Body of pancreas (tissue), 4 donors: ENCODE data around the gene DOK4. TPM values are rescaled to one million over a fixed set of nuclear protein-coding genes. Genes with fewer than 3 reads are reported as not detected.
"Not testable (repeated sequence)": the region's sequence is repeated elsewhere in the genome, so short reads cannot be mapped to it uniquely, and the experiment has no call there.

Experiments
- ATAC-seq: fragments of 150-250 bp; one replicate; pipeline ENCODE4 v1.9.1; 2016
- DNase-seq, 4 donors: peaks; one replicate each; pipeline ENCODE4 v3.0.0-alpha.2; 2019
- H3K27ac ChIP-seq, 4 donors: fragments of 200-600 bp; sonication (generic); 1 replicate in 3 of 4; 2 replicates in 1 of 4; pipeline versions ENCODE4 v1.5.1 to v1.6.1; 2016 to 2019; ENCODE audit warnings: mild to moderate bottlenecking in 1 of 4, mixed read lengths in 1 of 4, moderate library complexity in 1 of 4
- H3K27me3 ChIP-seq, 2 donors: fragments of 200-600 bp; sonication (generic); one replicate each; pipeline ENCODE4 v1.6.0; 2016; ENCODE audit warnings: mild to moderate bottlenecking in 1 of 2
- H3K36me3 ChIP-seq, 2 donors: fragments of 200-600 bp; sonication (generic); replicated peaks in 1 of 2; 2 replicates each; pipeline ENCODE4 v1.5.1; 2016; ENCODE audit warnings: low read depth in 2 of 2; ENCODE audit not compliant: insufficient read depth in 1 of 2
- H3K4me1 ChIP-seq: fragments of 200-600 bp; sonication (generic); one replicate; pipeline ENCODE4 v1.6.0; 2016
- H3K4me3 ChIP-seq, 2 donors: fragments of 200-600 bp; sonication (generic); 1 replicate in 1 of 2; 2 replicates in 1 of 2; pipeline ENCODE4 v1.5.1; 2016 to 2019
- H3K9me3 ChIP-seq, 3 donors: fragments of 200-600 bp; sonication (generic); 1 replicate in 2 of 3; 2 replicates in 1 of 3; pipeline ENCODE4 v1.5.1; 2016
- POLR2A ChIP-seq, 3 donors: fragments of 450-650 bp; IDR thresholded peaks; one replicate each; pipeline ENCODE4 v1.6.1; 2016; ENCODE audit warnings: antibody characterized with exemption in 3 of 3, mild to moderate bottlenecking in 2 of 3
- WGBS, 2 donors: methylation state at CpG; one replicate each; pipeline ENCODE4 v1.1.5; 2017; 5-methylcytosine and 5-hydroxymethylcytosine counted together
- intact Hi-C: fragments of 100-400 bp; cut with DNase I; formaldehyde crosslinking; loops from one replicate; pipeline ENCODE4 v1.15.1; 2023
- total RNA-seq, 2 donors: library from RNA; depleted of rRNA; stranded (reverse); fragments of >200 nt; gene quantifications; one replicate each; pipeline ENCODE4 v1.1.0, GENCODE V29; 2016
- TF ChIP-seq, protein P1 (sequence below), 7 experiments: fragments of 450-650 bp in 4 of 7; fragments of 200-600 bp in 3 of 7; sonication (generic) in 3 of 7; IDR thresholded peaks; one replicate each; pipeline ENCODE4 v1.5.1; 2016 to 2019; ENCODE audit warnings: antibody characterized with exemption in 7 of 7

Gene DOK4
- total RNA-seq, 2 donors from 2014 or later = 33.0 to 36.1 TPM

GRCh38 chr16:57445510-57445909, 40.8 kb downstream of the DOK4 start:
- ATAC-seq (no peak), DNase-seq (no peak)
- TF ChIP-seq POLR2A (IDR thresholded peaks at IDR 0.05) = no peak
- TF ChIP-seq, protein P1, sequence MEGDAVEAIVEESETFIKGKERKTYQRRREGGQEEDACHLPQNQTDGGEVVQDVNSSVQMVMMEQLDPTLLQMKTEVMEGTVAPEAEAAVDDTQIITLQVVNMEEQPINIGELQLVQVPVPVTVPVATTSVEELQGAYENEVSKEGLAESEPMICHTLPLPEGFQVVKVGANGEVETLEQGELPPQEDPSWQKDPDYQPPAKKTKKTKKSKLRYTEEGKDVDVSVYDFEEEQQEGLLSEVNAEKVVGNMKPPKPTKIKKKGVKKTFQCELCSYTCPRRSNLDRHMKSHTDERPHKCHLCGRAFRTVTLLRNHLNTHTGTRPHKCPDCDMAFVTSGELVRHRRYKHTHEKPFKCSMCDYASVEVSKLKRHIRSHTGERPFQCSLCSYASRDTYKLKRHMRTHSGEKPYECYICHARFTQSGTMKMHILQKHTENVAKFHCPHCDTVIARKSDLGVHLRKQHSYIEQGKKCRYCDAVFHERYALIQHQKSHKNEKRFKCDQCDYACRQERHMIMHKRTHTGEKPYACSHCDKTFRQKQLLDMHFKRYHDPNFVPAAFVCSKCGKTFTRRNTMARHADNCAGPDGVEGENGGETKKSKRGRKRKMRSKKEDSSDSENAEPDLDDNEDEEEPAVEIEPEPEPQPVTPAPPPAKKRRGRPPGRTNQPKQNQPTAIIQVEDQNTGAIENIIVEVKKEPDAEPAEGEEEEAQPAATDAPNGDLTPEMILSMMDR (IDR thresholded peaks at IDR 0.05) = no peak
- no peaks in the 10 kb centered on the region for H3K36me3 ChIP-seq
- no peaks in the 10 kb centered on the region for H3K9me3 ChIP-seq
- no peak overlapping the region for H3K27ac ChIP-seq
- no peaks in the 10 kb centered on the region for H3K27me3 ChIP-seq
- WGBS, 2 donors = 93 to 94% methylated on average over 2 of the region's 2 CpGs
- intact Hi-C loops = no loop called here
- no peak overlapping the region for H3K4me3 ChIP-seq
- H3K4me1 ChIP-seq = peaks cover 24% of the 10 kb centered on the region

DNA sequence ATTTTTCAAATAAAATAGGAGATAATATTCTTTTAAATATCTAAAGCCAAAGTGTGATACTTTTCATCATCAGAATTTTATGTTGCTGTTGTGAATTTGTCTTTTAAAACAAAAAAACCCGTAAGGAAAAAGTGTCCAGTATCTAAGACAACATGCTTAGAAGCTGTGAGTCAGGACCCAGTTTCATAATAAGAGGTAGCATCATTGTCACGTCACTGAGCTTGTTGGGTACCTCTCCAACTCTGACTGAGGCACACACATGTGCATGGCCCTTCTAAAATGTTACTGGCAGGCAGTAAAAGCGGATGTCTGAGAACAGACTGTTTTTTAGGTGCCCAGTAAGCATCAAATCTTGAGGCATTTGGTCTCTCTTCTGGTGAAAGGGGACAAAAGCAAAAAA, 41.6 kb downstream of the DOK4 start:
- no peak for DNase-seq
- no peaks in the 10 kb centered on the region for H3K36me3 ChIP-seq
- no peaks in the 10 kb centered on the region for H3K9me3 ChIP-seq
- TF ChIP-seq, protein P1 (IDR thresholded peaks at IDR 0.05) = no peak
- no peak for TF ChIP-seq POLR2A (IDR thresholded peaks at IDR 0.05)
- ATAC-seq = no peak
- H3K4me1 ChIP-seq = peaks cover 24% of the 10 kb centered on the region
- no peak overlapping the region for H3K27ac ChIP-seq
- no peak overlapping the region for H3K4me3 ChIP-seq
- no peaks in the 10 kb centered on the region for H3K27me3 ChIP-seq
- intact Hi-C loops = no loop called here
- 81% methylated on average over 3 of the region's 3 CpGs for WGBS, 2 donors

- H3K36me3 ChIP-seq, intact Hi-C loops, H3K9me3 ChIP-seq, ATAC-seq, DNase-seq, H3K27ac ChIP-seq, H3K27me3 ChIP-seq, H3K4me3 ChIP-seq, H3K4me1 ChIP-seq: not testable (repeated sequence)
- 96 to 98% methylated on average over 8 of the region's 8 CpGs for WGBS, 2 donors
Observed at GRCh38 chr16:57440551-57440950, 45.7 kb downstream of the DOK4 start.

GRCh38 chr16:57439947-57440346, 46.3 kb downstream of the DOK4 start:
- H3K4me3 ChIP-seq, H3K36me3 ChIP-seq, intact Hi-C loops, H3K27me3 ChIP-seq, H3K9me3 ChIP-seq, DNase-seq, H3K4me1 ChIP-seq, H3K27ac ChIP-seq, ATAC-seq: not testable (repeated sequence)
- 97 to 98% methylated on average over 8 of the region's 8 CpGs for WGBS, 2 donors

- Histone ChIP-seq H3K27ac (no peak overlapping the region), H3K27me3 (no peaks in the 10 kb centered on the region), H3K4me1 (peaks cover 7% of the 10 kb centered on the region), H3K9me3 (no peaks in the 10 kb centered on the region), H3K4me3 (no peak overlapping the region), H3K36me3 (peaks cover 9 to 10% of the 10 kb centered on the region in 2 donors)
- DNase-seq (no peak), ATAC-seq (no peak)
- TF ChIP-seq, protein P1 (IDR thresholded peaks at IDR 0.05) = no peak
- no peak for TF ChIP-seq POLR2A (IDR thresholded peaks at IDR 0.05)
- 90 to 100% methylated on average over 1 of the region's 1 CpG for whole genome bisulfite sequencing, 2 donors
- intact Hi-C loops = no loop called here
Observed at GRCh38 chr16:57435838-57436237, 50.5 kb downstream of the DOK4 start.

DNA sequence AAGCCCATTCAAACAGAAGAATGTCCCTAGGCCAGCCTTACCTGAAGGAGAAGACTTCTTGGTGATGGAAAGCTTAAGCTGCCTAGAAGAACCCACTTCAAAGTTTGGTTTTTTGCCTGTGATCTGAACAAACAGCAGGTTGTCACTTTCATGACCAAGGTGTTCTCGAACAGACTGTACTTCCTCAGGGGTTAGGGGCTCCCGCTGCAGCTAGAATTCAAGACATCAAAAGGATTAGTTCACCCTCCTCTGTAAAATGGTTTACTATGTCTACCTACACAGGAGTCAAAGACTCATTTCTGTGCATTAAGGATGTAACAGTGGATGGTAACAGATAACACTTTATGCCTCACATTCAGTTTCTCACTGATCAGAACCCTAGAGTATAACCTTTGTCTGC, 52.3 kb downstream of the DOK4 start:
- intact Hi-C loops = no loop called here

More for the DNA sequence above, 52.3 kb downstream of the DOK4 start:
- H3K4me3 ChIP-seq = no peak overlapping the region
- no peak for ATAC-seq
- H3K36me3 ChIP-seq = peaks cover 14 to 22% of the 10 kb centered on the region in 2 donors
- no peaks in the 10 kb centered on the region for H3K27me3 ChIP-seq
- H3K27ac ChIP-seq = no peak overlapping the region
- H3K4me1 ChIP-seq = peaks cover 7% of the 10 kb centered on the region
- TF ChIP-seq POLR2A (IDR thresholded peaks at IDR 0.05) = no peak
- TF ChIP-seq, protein P1 (IDR thresholded peaks at IDR 0.05) = no peak
- DNase-seq = no peak
- 93 to 100% methylated on average over 2 of the region's 2 CpGs for WGBS, 2 donors
- no peaks in the 10 kb centered on the region for H3K9me3 ChIP-seq
